GM21390 (cell line): ENCODE results near the gene C19orf47.
"Not testable (repeated sequence)": the region's sequence is repeated elsewhere in the genome, so short reads cannot be mapped to it uniquely, and the experiment has no call there.

ENCODE experiments used
- ATAC-seq: cut with Tn5 transposase; IDR thresholded peaks from one replicate; pipeline ENCODE4 v1.9.1; 2021; ENCODE audit not compliant: unreplicated experiment

The C19orf47 gene

DNA sequence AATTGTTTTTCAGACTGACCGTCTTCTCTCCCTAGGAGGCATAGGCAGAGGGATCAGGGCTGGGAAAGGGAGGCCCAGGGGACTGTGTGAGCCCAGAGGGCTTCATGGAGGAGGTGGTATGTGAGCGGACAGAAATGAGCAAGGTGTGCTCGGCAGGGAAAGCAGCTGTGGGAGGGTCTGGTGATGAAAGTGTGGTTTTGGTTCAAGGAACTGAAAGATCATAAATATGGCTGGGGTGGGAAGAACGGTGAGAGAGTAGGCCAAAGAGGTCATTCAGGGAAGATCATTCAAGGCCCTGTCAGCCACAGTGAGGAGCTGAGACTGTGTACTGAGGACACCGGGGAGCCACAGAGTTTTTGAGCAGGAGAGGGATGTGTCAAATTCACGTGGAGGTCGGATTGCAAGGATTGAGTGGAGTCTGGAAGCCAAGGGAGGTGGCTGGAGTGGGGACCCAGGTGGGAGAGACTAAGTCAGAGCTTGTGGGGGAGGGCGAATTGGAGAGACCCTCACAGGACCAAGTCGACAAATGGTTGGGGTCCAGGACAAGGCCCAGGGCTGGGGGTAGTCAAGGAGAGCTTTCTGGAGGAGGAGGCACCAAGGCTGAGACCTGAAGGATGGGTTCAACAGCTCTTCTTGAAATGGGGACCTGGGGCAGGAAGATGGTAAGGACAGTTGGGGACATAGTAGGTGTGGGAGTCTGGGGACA lies 7.9 kb upstream of the C19orf47 start:
- ATAC-seq, result no peak

- no peak for ATAC-seq
These were observed 837 bp upstream of the C19orf47 start for GRCh38 chr19:40348961-40349507.

- no peak for ATAC-seq
These were observed 3.8 kb downstream of the C19orf47 start for GRCh38 chr19:40344422-40344821.

- ATAC-seq, result no peak
These were observed 5.4 kb downstream of the C19orf47 start for GRCh38 chr19:40342644-40343311.

- ATAC-seq, result no peak
These were observed 6.4 kb downstream of the C19orf47 start for GRCh38 chr19:40341601-40342482.

- ATAC-seq, result no peak
These were observed 9.0 kb downstream of the C19orf47 start for GRCh38 chr19:40339018-40339728.

GRCh38 chr19:40337594-40337993 lies 10.6 kb downstream of the C19orf47 start:
- ATAC-seq, result no peak

GRCh38 chr19:40337107-40337506 lies 11.1 kb downstream of the C19orf47 start:
- ATAC-seq, result no peak

DNA sequence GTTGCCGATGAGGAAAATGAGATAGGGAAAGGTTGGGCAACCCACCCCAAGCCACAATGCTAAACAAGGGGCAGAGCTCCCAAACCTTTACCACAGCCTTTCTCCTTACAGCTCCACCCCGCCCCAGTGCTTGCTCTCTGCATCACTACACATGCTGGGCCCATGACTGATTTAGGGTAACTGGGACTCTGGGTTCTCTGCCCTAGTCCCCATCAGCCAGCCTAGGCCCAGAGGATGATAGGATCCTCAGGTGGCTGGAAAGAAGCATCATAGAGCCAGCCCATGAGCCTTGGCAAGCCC lies 11.6 kb downstream of the C19orf47 start:
- ATAC-seq, result no peak

GRCh38 chr19:40335855-40336600 lies 12.2 kb downstream of the C19orf47 start:
- ATAC-seq, result no peak

GRCh38 chr19:40335101-40335500 lies 13.1 kb downstream of the C19orf47 start:
- ATAC-seq, result no peak

DNA sequence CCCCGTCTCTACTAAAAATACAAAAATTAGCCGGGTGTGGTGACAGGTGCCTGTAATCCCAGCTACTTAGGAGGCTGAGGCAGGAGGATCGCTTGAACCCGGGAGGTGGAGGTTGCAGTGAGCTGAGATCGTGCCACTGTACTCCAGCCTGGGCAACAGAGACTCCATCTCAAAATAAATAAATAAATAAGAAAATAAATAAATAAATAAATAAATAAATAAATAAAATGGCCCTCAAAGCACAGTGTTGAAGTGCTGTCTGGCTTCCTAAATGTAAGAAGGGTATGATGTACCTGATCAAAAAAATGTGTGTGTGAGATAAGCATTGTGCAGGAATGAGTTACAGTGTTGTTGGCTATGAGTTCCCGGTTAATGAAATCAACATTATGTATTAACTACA lies 15.1 kb downstream of the C19orf47 start:
- not testable (repeated sequence) for ATAC-seq

DNA sequence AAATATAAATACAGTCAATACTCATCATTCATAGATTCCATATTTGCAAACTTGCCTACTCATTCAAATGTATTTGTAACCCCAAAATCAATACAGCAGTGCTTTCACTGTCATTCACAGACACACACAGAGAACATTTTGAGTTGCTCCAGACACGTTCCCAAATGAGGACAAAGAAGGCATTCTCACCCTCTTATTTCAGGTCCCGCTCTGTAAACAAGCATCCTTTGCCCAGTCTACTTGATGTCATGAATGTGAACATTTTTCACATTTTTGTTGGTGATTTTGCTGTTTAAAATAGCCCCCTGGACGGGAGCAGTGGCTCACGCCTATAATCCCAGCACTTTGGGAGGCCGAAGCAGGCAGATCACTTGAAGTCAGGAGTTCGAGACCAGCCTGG lies 15.5 kb downstream of the C19orf47 start:
- ATAC-seq, result no peak

GRCh38 chr19:40331052-40331451 lies 17.1 kb downstream of the C19orf47 start:
- ATAC-seq, result no peak

- no peak for ATAC-seq
These were observed 22.0 kb downstream of the C19orf47 start for GRCh38 chr19:40326201-40326600.

DNA sequence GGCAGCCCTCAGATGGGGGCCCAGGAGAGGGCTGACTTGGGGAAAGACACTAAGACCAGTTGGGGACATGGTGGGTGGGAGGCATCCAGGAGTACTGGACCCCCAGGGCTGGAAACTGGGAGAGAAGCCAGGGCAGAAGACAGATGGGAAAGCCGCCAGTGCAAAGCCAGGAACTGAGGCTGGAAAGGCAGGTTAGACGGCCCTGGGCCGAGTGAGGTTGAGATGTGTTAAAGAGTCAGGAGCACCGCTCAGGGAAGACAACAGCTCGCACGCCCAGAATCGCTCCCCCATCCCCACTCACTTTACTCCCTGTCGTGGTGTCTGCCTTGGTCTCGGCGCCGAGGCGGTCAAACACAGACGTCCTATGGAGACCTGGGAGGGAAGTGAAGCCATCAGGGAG lies 24.5 kb downstream of the C19orf47 start:
- no peak for ATAC-seq

- no peak for ATAC-seq
These were observed 25.1 kb downstream of the C19orf47 start for GRCh38 chr19:40322951-40323615.

DNA sequence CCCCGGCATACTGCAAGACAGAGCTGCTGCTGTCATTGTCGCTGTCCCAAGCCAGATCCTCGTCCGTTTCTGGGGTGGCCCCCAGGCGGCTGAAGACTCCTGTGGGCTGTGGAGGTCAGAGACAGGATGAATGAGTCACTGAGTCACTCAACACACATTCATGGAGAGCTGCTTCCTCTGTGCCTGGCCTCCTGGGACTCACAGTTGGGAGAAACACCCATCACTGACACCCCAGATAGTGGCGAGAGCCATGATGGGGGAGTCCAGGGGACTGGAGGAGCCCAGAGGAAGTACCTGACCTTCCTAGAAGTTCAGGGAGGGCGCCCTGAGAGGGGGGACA lies 26.0 kb downstream of the C19orf47 start:
- ATAC-seq, result no peak

DNA sequence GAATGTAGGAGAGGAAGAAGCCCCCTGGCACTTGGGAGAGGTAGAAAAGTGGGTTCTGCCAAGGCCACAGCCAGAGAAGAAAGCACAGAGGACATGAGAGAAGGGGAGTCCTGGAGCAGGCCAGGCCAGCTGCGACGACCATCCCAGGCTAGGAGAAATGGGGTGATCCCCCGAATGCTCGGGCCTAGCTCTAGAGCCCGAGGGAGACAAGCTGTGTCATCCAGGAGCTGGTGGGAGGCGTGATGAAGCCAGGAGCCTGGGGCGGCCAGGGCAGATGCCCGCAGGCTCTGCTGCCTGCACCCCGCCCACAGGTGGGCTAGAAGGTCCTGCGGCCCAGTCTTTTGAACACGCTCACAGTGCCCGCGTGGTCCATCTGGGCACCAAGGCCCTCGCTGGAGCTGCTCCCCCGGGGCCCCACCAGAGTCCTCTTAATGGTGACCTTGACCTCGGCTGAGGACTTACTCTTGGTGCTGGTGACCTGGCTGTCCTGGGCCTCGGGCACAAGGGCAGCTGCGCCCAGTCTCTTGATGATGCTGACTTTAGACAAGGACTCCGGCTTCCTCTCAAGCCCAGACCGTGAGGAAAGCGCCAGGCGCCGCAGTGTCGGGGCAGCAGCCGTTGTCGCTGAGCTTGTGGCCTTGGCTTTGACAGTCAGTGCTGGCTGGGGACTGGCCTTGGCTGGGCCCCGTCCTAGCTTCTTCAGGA lies 26.5 kb downstream of the C19orf47 start:
- ATAC-seq, result no peak
